ENCODE measurements around the gene ZNF385B. TPM values are rescaled to one million over a fixed set of nuclear protein-coding genes. Genes with fewer than 3 reads are reported as not detected.

Gene ZNF385B
- total RNA-seq, 1 experiment from 2014 or later: 0.77 TPM

GRCh38 chr2:179769323-179769722, 92.1 kb downstream of the ZNF385B start:
- ChIA-PET POLR2A (no interaction called here), CTCF (no interaction called here)
- H3K27me3 ChIP-seq (replicated peaks; ENCODE audit: control insufficient read depth, insufficient read depth, low read length): no peaks in the 10 kb centered on the region
- BruUV-seq (replicated peaks): no TSS peak
- no peak overlapping the region for H3K4me3 ChIP-seq (ENCODE audit: low read depth, low read length)
- no peak for TF ChIP-seq CTCF (IDR thresholded peaks at IDR 0.05; ENCODE audit: insufficient read depth in 1 of 2, low read depth in 1 of 2, low read length in 1 of 2, severe bottlenecking in 1 of 2, unreplicated experiment in 1 of 2)
- H3K36me3 ChIP-seq (ENCODE audit: control insufficient read depth, insufficient read depth, low read length): no peaks in the 10 kb centered on the region
- Mint-ChIP-seq H3K4me1 (ENCODE audit: low read depth, unreplicated experiment) (no peaks in the 10 kb centered on the region), H3K36me3 (ENCODE audit: insufficient read depth, unreplicated experiment) (no peaks in the 10 kb centered on the region), H3K9me3 (ENCODE audit: unreplicated experiment) (no peaks in the 10 kb centered on the region), H3K27me3 (ENCODE audit: insufficient read depth, unreplicated experiment) (peaks cover 18% of the 10 kb centered on the region), H3K27ac (ENCODE audit: unreplicated experiment) (no peak overlapping the region), H3K4me3 (ENCODE audit: unreplicated experiment) (no peak overlapping the region)
- intact Hi-C loops (cut with micrococcal nuclease; ENCODE audit: unreplicated experiment): no loop called here
- no peaks in the 10 kb centered on the region for H3K9me3 ChIP-seq
- no peak for DNase-seq
- H3K4me1 ChIP-seq: no peaks in the 10 kb centered on the region

- no peaks in the 10 kb centered on the region for H3K9me3 ChIP-seq
- ChIA-PET CTCF (no interaction called here), POLR2A (no interaction called here)
- H3K36me3 Mint-ChIP-seq (ENCODE audit: insufficient read depth, unreplicated experiment): no peaks in the 10 kb centered on the region
- no peaks in the 10 kb centered on the region for H3K4me1 Mint-ChIP-seq (ENCODE audit: low read depth, unreplicated experiment)
- DNase-seq: no peak
- no peaks in the 10 kb centered on the region for H3K9me3 Mint-ChIP-seq (ENCODE audit: unreplicated experiment)
- no peak overlapping the region for H3K27ac Mint-ChIP-seq (ENCODE audit: unreplicated experiment)
- no peak overlapping the region for H3K4me3 ChIP-seq (ENCODE audit: low read depth, low read length)
- no peak overlapping the region for H3K4me3 Mint-ChIP-seq (ENCODE audit: unreplicated experiment)
- intact Hi-C loops (cut with micrococcal nuclease; ENCODE audit: unreplicated experiment): no loop called here
- H3K27me3 ChIP-seq (replicated peaks; ENCODE audit: control insufficient read depth, insufficient read depth, low read length): no peaks in the 10 kb centered on the region
- TF ChIP-seq CTCF (IDR thresholded peaks at IDR 0.05; ENCODE audit: insufficient read depth in 1 of 2, low read depth in 1 of 2, low read length in 1 of 2, severe bottlenecking in 1 of 2, unreplicated experiment in 1 of 2): no peak
- H3K4me1 ChIP-seq: no peaks in the 10 kb centered on the region
- BruUV-seq (replicated peaks): no TSS peak
- no peaks in the 10 kb centered on the region for H3K36me3 ChIP-seq (ENCODE audit: control insufficient read depth, insufficient read depth, low read length)
- peaks cover 14% of the 10 kb centered on the region for H3K27me3 Mint-ChIP-seq (ENCODE audit: insufficient read depth, unreplicated experiment)
Measured at GRCh38 chr2:179768765-179769164, 92.6 kb downstream of the ZNF385B start.

- no peaks in the 10 kb centered on the region for H3K27me3 ChIP-seq (replicated peaks; ENCODE audit: control insufficient read depth, insufficient read depth, low read length)
- peaks cover 20% of the 10 kb centered on the region for H3K27me3 Mint-ChIP-seq (ENCODE audit: insufficient read depth, unreplicated experiment)
- ChIA-PET CTCF (no interaction called here), POLR2A (no interaction called here)
- H3K4me1 ChIP-seq: no peaks in the 10 kb centered on the region
- H3K4me1 Mint-ChIP-seq (ENCODE audit: low read depth, unreplicated experiment): no peaks in the 10 kb centered on the region
- TF ChIP-seq CTCF (IDR thresholded peaks at IDR 0.05; ENCODE audit: insufficient read depth in 1 of 2, low read depth in 1 of 2, low read length in 1 of 2, severe bottlenecking in 1 of 2, unreplicated experiment in 1 of 2): no peak
- DNase-seq: no peak
- H3K9me3 ChIP-seq: no peaks in the 10 kb centered on the region
- no peaks in the 10 kb centered on the region for H3K36me3 Mint-ChIP-seq (ENCODE audit: insufficient read depth, unreplicated experiment)
- intact Hi-C loops (cut with micrococcal nuclease; ENCODE audit: unreplicated experiment): no loop called here
- no peaks in the 10 kb centered on the region for H3K36me3 ChIP-seq (ENCODE audit: control insufficient read depth, insufficient read depth, low read length)
- peaks cover 3% of the 10 kb centered on the region for H3K9me3 Mint-ChIP-seq (ENCODE audit: unreplicated experiment)
- BruUV-seq (replicated peaks): no TSS peak
- H3K27ac Mint-ChIP-seq (ENCODE audit: unreplicated experiment): no peak overlapping the region
- no peak overlapping the region for H3K4me3 ChIP-seq (ENCODE audit: low read depth, low read length)
- H3K4me3 Mint-ChIP-seq (ENCODE audit: unreplicated experiment): no peak overlapping the region
Measured at GRCh38 chr2:179765666-179766065, 95.7 kb downstream of the ZNF385B start.

Measured in Caco-2 (cell line).